ENCODE measurements around the gene ELP2.

- TF ChIP-seq MYC (IDR thresholded peaks at IDR 0.05; ENCODE audit: low read depth, low read length) (no peak), EZH2 (IDR thresholded peaks at IDR 0.05; ENCODE audit: borderline replicate concordance, low read depth, low read length, severe bottlenecking) (no peak), CTCF (IDR thresholded peaks at IDR 0.05; ENCODE audit: extremely low read depth in 1 of 2, insufficient read depth in 1 of 2, low read depth in 1 of 2, low read length in 2 of 2) (no peak), POLR2A (IDR thresholded peaks at IDR 0.05; ENCODE audit: low read depth, low read length) (no peak)
Measured at GRCh38 chr18:36127836-36128529, 1.7 kb upstream of the ELP2 start.
